GM12875 (cell line): Measurements from ENCODE around the gene HEG1.

Experiments
- H3K4me3 ChIP-seq: one replicate; pipeline ENCODE4 v1.5.1; 2011; ENCODE audit warnings: low read depth, low read length, control low read depth
- TF ChIP-seq, protein P1 (sequence below): IDR thresholded peaks from 2 replicates; pipeline ENCODE4 v1.5.1; 2011; ENCODE audit warnings: low read depth, mild to moderate bottlenecking, control low read depth, inconsistent platforms, low read length, moderate library complexity, borderline replicate concordance; ENCODE audit not compliant: insufficient read depth

HEG1 gene

DNA sequence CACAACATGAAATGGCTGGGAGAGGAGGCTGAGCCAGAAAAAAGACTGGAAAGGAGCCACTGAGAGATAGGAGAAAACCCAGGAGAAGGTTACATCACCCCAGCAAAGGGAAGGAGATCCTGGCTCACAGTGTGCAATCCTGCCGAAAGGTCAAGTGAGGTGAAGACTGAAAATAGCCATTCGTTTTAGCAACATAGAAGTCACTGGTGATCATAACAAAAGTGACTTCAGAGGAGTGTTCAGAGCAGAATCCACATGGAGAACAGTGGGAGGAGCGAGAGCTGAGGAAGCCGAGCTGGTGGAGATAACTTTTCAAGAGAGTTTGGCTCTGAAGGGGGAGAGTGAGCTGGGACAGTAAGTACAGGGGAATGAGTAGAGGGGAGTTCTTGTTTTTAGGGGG, 5.4 kb upstream of the HEG1 start:
- no peak overlapping the region for H3K4me3 ChIP-seq
- TF ChIP-seq, protein P1, sequence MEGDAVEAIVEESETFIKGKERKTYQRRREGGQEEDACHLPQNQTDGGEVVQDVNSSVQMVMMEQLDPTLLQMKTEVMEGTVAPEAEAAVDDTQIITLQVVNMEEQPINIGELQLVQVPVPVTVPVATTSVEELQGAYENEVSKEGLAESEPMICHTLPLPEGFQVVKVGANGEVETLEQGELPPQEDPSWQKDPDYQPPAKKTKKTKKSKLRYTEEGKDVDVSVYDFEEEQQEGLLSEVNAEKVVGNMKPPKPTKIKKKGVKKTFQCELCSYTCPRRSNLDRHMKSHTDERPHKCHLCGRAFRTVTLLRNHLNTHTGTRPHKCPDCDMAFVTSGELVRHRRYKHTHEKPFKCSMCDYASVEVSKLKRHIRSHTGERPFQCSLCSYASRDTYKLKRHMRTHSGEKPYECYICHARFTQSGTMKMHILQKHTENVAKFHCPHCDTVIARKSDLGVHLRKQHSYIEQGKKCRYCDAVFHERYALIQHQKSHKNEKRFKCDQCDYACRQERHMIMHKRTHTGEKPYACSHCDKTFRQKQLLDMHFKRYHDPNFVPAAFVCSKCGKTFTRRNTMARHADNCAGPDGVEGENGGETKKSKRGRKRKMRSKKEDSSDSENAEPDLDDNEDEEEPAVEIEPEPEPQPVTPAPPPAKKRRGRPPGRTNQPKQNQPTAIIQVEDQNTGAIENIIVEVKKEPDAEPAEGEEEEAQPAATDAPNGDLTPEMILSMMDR, result no peak

DNA sequence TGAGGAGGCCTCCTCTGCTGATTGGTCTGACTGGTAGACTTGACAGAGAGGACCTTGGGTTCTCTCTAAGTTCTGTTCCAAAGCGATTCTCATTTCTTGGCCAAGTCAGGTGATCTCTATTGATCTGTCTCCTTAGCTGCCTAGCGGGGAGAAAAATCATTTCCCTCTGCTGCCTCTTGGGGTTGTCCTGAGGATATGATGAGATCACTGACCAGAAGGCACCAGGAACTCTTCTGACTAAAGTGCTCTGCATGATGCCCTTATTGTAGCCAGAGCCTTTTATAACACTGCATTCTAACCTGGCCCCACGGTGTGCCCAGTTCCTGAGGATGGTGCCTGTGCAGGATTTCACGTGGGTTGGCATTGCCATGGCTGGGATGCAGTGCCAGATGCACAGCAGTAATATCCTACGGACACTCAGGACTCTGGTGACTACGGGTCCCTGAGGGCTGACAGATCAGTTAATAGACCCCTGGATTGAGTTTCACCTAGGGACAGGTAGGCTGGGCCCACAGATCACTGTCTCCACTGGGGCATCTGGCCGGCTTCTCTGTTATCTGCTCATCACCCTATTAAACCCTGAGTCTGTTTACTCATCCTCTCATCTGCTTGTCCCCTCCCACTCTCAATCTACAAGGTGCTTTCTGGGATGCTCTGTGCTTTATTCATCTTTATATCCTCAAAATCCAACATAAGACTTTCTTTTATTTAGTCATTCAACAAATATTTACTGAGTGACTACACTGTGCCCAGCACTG, 3.9 kb upstream of the HEG1 start:
- H3K4me3 ChIP-seq, result no peak overlapping the region

DNA sequence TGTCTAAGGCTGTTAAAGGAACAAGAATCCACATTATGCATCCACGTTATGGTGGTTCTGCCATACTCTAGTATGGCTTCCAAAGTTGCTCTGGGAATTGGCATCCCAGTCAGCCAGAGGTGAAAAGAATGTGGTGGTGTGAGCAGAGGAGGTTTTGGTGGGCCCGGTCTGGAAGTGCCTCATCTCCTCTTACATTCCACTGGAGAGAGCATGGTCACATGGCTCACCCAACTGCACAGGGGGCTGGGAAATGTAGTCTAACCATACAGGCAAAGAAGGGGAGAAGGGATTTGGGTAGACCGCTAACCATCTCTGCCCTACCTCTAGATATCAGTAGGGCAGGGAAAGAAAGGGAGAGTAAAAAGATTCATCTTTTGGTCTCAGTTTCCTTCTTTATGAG, 3.2 kb upstream of the HEG1 start:
- TF ChIP-seq, protein P1, result no peak

More for the DNA sequence above, 3.9 kb upstream of the HEG1 start:
- TF ChIP-seq, protein P1, result no peak

DNA sequence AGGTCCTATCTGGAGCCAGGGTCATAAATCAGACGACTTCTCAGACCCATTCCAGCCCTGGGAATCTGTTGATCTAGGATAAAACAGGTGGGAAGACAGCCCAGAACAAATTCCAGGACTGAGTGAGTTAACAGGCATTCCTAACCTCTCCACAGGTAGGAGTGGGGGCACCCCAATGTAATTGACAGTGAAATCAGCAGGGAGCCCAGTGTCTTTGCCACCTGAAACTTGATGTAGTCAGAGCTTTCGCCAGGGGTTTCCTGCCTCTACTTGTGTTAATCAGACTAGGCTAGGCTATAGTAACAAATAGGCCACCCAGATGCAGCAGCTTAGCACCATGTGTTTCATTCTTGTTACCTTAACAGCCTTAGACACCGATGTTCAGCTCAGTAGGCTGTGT, 2.7 kb upstream of the HEG1 start:
- TF ChIP-seq, protein P1, result no peak
- no peak overlapping the region for H3K4me3 ChIP-seq

More for the DNA sequence above, 3.2 kb upstream of the HEG1 start:
- no peak overlapping the region for H3K4me3 ChIP-seq

DNA sequence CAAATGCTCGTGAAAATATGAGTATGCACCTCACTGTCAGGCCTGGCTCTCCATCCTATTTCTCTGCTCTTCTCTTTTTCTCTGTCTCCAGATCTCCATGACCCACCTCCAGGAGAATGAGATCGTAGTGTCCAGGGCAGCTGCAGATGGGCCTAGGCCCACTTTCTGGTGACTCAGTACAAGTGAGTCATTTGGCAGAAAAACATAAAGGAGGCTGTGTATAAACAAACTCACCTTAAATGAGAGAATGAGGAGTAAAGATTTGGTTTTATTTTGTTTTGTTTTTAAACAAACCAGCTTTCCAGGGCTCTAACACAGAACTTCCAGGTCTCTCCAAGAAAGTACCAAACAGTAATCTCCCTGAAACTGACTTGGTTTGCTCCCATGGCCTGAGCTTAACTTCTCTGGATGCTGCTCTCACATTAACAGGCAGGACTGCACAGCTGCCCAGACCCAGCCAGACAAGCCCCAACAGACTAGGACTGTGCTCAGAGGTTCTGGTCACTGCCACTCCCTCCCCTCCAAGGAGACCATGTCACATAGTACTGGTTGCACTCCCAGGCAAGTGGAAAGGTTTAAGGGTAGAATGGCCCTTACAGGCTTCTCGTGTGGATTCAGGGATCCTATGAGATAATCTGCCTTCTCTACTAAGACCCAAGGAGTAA, 1.5 kb upstream of the HEG1 start:
- TF ChIP-seq, protein P1, result no peak
- H3K4me3 ChIP-seq, result no peak overlapping the region

DNA sequence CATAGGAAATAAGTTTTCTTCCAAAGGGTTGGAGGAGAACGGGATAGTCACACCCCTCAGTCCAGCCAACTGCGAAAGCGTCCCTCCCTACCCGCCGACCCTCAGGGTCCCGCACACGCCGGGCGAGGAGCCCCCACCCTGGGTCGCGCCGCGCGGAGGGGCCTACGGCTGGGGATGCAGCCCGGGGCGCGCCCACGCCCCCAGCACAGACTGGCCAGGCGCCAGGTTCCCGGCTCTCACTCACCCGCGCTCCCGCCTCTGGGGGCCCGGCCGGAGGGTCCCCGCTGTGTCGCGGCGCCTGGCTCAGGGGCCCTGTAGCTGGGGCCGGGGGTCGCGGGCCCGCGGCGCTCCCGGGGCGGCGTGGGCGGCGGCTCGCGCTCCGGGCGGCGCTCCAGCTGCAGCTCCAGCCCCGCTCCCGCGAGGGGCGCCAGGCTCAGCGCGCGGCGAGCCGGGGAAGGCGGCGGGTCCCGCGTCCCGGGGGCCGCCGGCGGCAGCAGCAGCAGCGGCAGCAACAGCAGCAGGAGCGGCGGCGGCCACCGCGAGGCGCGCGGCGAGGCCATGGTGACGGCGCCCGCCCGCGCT, 375 bp downstream of the HEG1 start:
- TF ChIP-seq, protein P1, result peak; percentile 11; the same call in 1 of the 2 replicates
- H3K4me3 ChIP-seq, result peak overlapping the region; percentile 67
